Activated T-cell treated with anti-CD3 and anti-CD28 coated beads for 24 hours (primary cell): ENCODE results near the gene KREMEN1.
"Not testable (repeated sequence)": the region's sequence is repeated elsewhere in the genome, so short reads cannot be mapped to it uniquely, and the experiment has no call there.

Source experiments
- DNase-seq: peaks from one replicate; pipeline ENCODE4 v3.0.0-alpha.2; 2020; ENCODE audit warnings: low read depth

Gene KREMEN1, protein sequence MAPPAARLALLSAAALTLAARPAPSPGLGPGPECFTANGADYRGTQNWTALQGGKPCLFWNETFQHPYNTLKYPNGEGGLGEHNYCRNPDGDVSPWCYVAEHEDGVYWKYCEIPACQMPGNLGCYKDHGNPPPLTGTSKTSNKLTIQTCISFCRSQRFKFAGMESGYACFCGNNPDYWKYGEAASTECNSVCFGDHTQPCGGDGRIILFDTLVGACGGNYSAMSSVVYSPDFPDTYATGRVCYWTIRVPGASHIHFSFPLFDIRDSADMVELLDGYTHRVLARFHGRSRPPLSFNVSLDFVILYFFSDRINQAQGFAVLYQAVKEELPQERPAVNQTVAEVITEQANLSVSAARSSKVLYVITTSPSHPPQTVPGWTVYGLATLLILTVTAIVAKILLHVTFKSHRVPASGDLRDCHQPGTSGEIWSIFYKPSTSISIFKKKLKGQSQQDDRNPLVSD

DNA sequence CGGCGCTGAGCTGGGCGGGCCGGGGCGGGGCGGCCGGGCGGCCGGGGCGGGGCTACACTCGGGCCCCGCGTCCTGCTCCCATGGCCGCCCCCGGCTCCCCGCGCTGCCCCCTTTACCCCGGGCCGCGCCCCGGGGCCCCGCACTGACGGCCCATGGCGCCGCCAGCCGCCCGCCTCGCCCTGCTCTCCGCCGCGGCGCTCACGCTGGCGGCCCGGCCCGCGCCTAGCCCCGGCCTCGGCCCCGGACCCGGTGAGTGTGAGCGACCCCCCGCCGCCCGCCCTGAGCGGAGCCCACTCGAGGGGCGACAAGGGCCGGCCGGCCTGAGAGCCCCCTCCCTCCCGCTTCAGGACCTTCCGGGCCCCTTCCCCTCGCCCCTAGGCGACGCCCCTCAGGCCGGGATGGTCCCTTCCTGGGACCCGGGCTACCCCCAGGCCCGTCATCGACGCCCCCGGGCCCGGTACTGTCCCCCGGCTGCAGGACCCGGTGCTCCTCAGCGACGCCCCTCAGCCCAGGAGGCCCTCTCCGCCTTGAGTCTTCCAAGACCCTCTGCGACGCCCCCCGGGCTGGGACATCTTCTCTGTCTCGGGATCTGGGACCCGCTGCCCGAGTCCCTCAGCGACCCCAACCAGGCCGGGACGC is at the start of gene KREMEN1:
Gene KREMEN1, plus strand, starts transcription at position 57 of the 639 bp plus-strand sequence. Its CDS starts 96 bp downstream, at position 153.
- DNase-seq = no peak

DNA sequence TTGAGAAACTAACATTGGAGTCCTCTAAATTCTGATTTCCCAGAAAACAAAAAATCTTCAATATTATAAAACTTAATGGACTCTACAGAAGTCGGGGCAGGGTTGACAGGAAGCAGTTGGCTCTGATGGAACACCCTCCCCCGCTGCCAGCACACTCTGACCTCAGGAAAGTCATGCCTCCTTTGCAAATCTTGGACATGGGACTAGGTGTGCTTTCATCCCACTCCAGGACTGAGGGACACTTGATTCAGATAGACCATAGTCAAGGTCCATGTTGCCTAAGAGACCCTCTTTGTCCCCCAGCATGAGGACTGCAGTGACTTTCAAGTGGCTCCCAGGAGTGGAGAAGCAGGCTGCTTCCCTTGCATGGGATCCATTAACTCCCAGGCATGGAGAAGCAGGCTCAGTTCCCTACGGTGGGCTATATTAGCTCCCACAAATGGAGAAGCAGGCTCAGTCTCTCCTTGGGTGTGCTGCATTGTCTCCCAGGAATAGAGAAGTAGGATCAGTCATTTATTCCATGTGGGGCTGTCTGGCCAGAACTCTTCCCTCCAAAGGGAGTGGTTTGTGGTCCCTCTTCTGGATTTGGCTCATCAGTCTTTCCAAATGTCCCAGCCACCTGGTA is 49.6 kb upstream of the KREMEN1 start:
- no peak for DNase-seq

DNA sequence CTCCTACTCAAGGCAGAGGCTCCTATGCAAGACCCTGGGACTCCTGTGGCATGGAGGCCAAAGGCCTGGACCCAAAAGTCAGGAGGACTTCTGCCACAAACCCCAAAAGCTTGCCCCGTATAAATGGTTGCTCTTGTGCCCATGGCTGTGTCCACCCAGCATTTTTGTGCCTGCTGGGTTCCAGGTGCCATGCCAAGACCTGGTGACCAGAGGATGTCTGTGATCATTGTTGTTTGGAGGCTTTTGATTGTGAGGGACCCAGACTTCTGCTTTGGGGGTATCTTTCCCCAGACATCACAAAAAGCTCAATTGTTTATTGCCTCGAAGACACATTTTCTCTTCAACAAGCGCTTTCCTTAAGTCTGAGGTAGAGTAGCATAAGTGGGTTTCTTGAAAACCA is 46.3 kb upstream of the KREMEN1 start:
- DNase-seq = no peak

DNA sequence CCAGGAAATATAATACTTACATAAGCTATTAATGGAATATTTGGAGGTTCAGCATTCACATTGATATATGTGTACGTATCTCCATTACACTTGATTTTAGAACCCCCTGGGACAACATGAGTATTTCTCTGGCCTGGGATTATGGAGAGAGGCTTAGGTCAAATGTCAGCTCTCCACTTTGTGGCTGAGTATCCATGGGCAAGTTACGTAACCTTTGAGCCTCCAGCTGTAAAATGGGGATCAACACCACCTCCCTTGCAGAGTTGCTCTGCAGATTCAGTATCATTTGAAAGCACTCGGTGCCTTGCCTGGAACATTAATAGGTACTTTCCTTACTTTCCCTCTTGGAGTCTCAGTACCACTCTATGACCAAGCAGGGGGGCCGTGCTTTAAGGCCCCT is 44.4 kb upstream of the KREMEN1 start:
- no peak for DNase-seq

DNA sequence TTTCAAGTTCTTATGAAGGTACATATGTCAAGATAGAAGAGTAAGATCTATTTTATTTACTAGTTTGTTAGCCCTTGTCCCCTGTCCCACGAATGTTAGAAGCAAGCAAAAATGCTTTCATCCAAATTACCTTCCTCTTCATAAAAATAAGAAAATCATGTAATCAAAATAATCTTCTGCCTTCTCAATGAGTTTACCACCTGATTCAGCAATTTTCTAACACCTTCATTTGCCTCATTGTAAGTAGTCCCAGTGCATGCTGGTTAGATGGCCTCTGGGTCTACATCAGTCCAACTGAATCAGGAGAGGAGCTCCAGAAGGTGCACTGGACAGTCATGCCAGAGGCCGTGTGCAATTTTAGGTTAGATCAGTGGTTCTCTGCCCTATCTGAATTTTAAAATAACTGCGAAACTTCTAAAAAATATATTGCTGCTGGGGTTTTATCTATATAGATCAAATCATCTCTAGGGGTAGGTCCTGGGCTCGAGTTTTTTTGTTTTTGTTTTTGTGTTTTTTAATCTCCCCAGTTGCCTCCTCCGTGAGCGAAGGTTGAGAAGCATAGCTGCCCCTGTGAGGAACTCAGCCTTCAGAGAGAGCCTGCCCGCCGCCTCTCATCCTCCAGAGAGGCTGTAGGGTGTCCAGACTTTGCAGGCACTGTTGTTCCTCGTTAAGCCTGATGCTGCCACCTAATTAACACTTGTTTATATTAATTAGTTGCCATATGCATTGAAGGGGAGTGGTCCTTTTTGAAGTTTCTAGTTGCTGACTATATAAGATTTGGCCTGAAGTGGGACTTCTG is 43.4 kb upstream of the KREMEN1 start:
- no peak for DNase-seq

DNA sequence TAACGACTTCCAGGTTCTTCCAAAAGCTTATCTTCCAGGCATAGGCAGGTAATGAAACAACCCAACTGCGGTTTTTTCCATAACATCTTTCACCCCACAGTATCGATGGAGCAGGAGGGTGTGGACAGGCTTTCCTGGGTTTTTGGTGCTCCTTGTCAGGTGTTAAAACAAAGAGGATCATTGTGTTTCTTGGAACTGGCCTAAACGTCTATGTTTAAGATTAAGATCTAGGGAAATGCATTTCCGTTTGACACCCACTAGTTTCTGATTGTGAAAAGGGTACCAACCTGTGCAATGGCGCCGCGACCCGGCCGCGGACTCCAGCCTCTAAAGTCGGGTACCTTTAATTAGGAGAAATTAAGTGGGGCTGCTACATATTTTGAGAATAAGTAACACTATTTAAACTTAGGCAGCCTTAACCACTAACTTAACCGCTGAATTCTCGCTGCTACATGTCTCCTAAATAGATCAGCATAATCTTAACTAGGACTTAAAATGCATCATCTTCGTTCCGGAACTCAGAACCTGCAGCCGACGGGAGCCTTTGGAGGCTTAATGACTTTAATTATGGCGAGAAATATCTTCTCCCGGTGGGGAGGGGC is 42.7 kb upstream of the KREMEN1 start:
- DNase-seq = no peak

DNA sequence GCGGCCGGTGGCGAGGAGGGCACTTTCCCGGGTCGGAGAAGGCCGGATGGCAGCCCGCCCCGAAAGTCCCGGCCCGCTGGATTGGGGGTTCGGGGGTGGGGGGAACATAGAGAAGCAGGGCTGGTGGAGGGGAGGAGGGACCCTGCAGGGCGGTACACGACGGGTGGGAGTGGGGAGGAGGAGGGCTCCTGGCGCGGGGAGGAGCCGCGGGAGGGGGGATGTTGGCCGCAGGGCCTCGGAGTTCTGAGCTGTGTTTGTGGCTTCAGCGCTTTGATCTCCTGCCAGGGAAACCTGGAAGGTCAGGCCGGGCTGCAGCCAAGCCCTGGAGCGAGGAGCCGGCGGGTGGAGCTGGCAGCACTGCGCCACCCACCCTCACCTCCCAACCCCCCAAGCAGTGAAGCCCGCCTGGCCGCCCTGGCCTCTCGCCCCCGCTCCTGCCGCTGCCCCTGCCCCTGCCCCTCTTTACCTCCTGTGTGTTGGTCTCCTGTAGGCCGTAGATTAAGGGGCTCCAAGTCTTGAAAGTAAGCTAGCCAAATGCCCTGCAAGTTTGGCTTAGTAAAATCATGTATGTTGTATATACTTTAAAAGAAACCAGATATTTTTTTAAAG is 42.1 kb upstream of the KREMEN1 start:
- DNase-seq = no peak

DNA sequence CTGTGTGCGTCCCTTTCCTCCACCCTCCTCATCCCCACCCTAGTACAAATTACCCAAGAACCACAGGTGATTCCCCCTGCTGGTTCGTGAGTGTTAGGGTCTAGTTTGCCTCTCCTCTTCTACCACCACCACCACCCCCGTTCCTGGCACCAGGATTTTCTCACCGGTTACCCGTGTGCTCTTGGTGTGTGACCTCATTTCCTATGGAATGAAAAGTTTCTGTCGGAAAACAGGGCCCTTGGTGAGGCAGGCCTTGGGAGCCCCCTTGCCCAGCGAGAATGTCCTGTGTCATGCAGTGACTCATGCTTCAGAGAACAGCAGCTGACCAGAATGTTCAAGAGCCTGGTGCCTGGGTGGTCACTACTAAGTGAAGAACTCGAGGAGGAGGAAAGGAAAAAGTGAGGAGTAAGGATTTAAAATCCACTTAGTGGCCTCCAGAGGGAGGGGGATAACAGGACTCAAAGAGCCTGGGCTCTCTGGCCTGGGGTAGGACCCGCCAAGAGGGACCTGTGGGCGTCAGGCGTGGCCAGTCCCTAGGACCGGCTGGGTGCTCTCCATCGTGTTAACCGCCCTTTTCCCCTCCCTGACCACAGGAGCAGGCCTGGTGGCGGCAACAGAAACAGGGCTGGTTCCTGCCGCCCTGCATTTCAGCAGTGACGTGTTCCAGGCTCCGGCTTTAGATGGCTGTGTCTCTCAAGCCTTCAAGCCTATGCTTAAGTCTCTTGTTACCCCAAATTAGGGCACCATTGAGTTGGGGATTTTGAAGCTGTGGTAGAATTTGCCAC is 41.4 kb upstream of the KREMEN1 start:
- no peak for DNase-seq

DNA sequence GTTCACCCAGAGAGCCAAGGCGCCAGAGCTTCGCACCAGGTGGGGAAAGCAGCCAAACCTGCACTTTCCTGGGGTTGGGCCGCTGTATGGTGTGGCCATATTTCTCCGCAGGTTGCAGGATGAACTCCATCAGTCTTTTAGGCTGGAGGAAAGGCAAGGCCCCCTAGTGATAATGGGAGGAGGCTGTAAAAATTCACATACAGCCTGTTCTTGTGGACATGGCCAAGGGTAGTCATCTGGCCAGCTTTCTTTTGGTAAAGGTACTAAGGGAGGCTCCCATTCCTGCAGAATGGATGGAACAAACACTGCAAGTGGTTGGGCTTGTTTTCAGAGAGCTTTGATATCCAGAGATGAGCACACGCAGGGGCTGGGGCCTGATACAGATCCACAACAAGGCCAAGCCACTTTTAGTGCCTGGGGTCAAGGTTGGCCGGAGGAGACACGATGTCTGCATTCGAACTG is 40.8 kb upstream of the KREMEN1 start:
- no peak for DNase-seq

DNA sequence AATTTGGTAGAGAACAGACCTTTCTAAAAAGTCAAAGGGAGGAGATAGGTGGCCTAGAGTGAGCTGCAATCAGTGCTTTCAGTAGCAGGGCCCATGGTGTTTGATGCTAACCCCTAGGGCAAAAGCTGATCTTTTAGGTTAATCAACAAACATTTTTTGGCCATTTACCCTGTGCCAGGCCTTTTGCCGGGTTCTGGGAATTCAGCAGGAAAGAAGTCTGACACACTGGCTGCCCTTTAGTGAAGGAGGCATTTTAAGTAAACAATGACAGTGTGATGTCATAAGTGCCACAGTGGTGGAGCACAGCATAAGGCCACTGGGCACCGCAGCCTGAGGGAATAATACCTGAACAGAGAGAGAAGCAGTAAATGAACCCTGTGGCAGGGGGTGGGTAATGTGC is 40.3 kb upstream of the KREMEN1 start:
- no peak for DNase-seq

DNA sequence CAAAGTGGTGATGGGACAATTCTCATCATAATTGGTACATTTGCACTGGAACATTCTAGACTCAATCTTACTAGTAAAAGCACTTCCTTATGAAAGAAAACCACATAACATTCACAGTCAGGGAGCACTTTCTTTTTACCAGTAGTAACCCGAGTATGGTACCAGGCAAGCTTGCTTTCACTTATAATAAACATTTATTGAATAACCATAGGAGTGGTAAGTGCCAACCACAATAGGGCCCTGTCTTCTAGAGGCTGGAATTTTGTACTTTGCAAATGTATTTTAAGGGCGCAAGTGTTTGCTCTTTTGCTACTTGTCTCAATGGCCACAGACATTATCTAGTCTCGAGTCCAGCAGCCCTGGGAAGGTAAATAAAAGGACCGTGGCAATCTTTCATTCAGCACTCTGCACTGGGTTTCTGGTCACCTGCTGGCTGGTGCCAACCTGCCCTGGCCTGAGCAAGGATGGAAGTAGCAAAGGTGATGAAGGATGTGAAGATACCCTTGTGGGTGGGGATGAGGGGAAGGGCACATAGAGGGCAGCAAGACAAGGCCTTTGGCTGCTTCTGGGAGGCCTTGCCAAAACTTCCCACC is 35.4 kb upstream of the KREMEN1 start:
- DNase-seq = no peak

DNA sequence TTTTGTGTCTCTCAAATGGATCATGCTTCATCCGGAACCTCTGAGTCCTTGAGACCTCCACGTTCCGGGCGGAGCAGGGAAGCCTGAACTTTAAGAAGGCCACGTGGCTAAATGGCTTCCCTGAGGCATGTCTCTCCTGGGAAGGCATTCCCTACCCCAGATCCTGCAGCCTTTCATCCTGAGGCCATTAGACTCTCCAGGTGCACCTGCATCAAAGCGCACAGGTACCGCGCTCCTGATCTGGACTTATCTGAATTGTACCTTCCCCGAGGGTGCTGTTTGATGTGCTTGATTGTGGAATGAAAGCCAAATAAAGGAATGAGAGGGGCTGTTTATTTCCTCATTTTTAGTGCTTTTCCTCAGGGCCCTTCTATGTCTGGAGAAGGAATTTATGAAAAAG is 33.7 kb upstream of the KREMEN1 start:
- DNase-seq = no peak

DNA sequence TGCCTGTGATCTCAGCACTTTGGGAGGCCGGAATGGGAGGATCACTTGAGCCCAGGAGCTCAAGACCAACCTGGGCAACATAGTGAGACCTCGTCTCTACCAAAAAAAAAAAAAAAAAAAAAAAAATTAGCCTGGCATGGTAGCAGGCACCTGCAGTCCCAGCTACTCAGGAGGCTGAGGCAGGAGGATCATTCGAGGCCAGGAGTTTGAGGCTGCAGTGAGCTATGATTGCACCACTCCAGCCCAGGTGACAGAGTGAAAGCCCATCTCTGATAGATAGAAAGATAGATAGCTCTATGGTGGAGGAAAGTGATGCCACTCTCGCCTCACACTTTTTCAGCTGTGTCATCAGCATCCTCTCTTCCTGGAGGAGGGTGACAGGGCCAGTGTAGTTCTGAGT is 33.2 kb upstream of the KREMEN1 start:
- not testable (repeated sequence) for DNase-seq

DNA sequence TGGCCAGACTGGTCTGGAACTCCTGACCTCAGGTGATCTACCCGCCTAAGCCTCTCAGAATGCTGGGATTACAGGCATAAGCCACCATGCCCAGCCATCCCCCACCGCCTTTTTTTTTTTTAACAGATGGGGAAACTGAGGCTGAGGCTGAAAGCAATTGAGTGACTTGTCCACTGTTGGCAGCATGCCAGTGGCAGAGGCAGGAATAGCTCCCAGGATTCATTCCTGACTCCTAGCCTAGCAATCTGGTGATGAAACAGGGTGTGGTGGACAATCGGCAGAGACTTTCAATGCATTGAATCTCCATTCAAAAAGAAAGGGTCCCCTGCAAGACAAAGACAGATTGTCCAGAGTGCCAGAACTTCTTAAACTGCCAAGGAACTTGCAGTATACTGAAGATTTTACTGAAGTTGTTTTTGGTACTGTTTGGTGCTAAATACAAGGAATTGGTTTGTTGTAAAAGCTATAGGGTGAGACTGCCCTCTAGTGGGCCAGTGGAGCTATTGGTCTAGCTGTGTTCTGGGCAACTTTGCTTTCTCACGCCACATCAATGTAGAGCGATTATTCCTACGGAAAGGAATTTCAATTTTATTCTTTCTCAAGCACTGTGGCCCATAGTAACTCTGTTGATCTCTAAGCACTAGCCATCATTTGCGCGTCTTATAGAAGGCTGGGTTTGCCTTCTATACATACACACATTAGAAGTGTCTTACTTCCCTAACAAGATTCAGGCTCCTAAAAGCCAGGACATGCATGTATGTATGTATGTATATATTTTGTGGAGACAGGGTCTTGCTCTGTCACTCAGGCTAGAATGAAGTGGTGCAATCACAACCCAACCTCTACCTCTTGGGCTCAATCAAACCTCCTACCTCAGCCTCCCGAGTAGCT is 32.2 kb upstream of the KREMEN1 start:
- DNase-seq = peak; percentile 58

DNA sequence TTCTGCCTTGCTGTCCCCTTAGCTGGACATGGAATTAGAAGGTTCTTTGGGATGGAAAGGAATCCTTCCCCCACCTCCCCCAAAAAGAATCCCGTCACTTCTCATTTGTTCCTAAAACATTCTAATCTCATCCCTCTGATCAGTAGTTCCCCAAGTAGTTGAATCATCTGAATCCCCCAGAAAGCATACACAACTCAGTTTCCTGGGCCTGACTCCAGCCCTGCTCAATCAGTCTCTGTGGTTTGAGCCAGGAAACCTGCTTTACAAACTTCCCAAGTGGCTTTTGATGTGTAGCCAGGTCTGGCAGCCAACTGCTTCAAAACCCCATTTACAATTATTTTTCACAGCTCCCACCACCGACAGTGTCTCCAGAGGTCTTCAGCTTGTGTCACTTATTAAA is 31.4 kb upstream of the KREMEN1 start:
- DNase-seq = no peak

DNA sequence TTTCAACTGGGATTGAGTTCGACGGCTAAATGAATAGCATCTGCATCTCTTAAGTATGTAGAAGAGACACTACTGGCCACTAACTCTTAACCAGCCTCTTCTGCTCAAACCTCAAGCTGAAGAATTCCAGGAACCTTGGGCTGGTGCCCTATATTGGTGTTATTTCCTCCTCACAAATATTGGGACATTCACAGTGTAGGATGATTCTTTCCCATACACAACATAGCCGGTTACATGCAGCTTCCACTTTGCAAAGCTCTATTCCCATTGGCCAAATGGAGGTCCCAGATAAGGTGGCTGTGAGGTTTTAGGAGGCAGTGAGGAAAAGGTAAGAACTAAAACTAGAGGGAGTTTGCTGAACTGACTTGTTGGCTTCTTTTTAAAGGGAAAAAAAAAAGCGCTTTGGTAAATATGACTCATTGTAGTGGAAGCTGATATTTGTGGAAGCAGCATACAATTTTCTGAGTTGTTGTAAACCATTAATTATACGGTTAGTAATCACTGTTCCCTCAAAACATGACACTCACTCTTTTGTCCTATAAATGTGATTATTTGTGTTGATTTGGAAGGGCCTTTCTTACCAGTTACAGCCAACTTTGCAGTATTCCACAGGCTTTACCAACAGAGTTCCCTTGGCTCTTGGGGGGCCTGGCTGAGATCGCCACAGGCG is 28.8 kb upstream of the KREMEN1 start:
- DNase-seq = no peak

DNA sequence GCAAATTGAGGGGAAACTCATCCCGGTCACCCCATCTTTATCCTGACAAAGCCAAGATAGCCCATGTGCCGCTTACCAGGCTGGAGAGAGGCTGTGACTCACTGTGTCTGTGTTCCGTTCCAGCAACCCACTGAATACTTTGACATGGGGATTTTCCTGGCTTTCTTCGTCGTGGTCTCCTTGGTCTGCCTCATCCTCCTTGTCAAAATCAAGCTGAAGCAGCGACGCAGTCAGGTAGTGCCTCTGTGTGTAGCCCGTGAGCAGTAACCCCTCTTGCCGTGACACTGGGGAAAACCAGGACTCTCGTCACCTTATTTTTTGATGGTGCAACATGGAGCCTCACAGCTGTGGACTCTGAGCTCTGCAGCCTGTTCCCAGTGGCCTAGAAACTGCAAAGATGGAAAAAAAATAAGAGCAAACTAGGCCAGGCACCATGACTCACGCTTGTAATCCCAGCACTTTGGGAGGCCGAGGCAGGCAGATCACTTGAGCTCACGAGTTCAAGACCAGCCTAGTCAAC is 28.1 kb upstream of the KREMEN1 start:
- DNase-seq = no peak
